HG03432 (cell line): ENCODE results near the gene HSPB1.
A peak's percentile ranks its signal among the peaks of the same experiment; 100 is the strongest.
"Not testable (repeated sequence)": the region's sequence is repeated elsewhere in the genome, so short reads cannot be mapped to it uniquely, and the experiment has no call there.

Experiments used
- ATAC-seq: cut with Tn5 transposase; IDR thresholded peaks from one replicate; pipeline ENCODE4 v1.9.1; 2021; ENCODE audit warnings: mild to moderate bottlenecking, moderate library complexity; ENCODE audit not compliant: unreplicated experiment

HSPB1 gene

DNA sequence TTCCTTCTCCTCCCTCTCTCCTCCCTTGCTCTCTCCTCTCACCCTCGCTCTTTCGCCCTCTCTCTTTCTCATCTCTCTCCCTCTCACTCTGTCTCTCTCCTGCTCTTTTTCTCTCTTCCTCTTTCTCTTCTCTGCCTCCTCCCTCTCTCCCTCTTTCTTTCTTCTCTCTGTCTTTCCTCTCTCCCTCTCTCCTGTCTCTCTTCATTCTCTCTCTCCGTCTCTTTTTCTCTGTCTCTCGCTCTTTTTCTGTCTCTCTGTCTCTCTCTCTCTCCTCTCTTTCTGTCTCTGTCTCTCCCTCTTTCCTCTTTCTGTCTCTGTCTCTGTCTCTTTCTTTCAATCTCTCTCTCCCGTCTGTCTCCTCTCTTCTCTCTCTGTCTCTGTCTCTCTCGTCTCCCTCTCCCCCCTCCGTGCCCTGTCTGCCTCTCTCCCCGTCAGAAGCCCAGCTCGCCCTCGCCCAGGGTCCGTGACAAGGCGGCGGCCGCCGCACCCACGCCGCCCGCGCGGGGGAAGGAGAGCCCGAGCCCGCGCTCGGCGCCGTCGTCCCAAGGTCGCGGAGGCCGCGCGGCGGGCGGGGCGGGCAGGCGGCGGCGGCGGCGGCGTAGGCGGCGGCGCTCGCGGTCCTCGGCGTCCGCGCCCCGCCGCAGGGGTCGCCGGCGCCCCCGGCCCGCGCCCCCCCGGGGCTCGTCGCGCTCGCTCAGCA, 21.3 kb upstream of the HSPB1 start:
- ATAC-seq, result no peak

DNA sequence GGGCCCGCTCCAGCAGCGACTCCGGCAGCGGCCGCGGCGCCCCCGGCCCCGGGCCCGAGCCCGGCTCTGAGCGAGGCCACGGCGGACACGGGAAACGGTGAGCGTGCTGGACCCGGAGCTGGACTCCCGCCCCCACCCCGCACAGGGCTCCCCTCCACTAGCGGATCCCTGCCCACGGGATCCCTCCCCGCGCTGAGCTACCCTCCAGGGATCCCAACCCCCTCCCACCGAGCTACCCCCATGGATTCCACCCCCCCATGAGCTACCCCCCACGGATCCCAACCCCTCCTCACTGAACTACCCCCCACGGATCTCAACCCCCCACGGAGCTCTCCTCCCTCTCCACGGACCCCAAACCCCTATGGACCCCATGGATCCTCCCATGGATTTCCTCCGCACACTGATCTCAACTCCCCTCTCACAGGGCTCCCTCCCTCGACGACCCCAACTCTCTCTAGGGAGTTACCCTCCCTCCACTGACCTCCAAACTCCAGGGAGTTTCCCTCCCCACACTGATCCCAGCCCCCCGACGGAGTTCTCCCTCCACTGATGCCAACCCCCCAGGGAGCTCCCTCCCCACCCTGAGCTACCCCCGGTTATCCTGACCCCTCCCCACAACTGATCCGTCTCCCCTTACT, 20.6 kb upstream of the HSPB1 start:
- no peak for ATAC-seq

DNA sequence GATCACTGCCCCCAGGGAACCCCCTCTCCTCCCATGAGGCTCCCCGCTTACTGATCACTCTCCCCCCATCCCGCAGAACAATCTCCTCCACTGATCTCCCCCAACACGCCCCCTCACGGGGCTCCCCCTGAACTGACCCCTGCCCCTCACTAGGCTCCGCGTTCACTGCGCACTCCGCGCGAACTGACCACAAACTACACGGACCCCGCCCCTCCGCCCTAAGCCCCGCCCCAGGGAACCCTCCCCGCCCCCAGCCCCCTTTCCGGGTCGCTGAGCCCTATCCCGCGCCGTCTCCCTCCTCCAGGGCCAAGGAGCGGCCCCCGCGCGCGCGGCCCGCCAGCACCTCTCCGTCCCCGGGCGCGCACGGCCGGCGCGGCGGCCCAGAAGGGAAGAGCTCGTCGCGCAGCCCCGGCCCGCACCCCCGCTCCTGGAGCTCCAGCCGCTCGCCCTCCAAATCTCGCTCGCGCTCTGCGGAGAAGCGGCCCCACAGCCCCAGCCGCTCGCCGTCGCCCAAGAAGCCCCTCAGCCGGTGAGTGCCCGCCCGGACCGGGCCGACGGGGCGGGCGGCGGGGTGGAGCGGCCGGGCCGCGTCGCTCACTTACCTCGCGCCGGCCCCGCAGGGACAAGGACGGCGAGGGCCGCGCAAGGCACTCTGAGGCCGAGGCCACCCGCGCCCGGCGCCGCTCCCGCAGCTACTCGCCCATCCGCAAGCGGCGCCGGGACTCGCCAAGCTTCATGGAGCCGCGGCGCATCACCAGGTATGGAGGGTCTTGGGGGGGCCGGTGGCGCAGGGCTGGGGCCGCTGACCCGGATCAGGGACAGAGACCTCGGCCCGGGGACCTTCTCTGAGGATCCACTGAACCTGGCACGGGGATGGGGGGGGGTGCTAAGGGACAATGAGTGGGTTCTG, 19.9 kb upstream of the HSPB1 start:
- ATAC-seq, result no peak

DNA sequence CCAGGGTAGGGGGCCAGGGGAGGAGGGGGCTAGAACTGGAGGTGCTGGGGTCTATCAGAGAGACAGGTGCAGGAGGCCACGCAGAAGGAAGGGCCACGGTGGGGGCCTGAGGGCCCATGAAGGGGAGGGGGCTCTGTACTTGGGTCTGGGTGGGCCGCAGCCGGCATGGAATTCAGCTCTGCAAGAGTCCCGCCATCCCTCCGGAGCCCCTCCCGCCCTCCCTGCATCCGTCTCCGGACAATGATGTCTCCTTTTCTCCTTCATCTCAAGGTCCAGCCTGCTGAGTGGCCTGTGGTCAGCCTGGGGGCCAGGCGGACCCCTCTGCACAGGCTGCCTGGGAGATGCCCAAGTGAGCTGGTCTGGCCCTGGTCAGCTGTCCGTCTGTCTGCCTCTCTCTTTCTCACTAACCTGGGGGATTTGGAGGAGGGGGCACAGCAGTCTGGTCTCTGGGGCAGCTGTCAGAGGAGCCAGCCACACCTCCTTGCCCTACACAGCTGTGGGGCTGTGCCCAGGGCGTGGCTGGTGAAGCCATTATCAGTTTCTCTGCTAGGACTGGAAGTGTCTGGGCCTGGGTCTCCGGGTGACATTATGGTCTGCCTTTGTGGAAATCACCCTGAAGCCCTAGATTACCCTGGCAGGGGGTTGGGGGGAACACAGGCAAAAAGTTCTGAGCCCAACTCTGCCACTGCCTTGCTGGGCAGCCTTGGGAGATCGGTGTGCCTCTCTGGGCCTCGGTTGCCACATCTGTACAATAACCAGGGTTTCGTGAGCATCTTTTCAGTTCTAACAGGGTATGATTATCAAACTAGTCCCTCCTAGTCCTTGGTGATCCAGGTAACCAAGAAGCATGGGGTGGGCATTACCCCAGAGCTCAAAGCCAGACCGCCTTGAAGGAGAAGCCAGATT, 19.0 kb upstream of the HSPB1 start:
- no peak for ATAC-seq

DNA sequence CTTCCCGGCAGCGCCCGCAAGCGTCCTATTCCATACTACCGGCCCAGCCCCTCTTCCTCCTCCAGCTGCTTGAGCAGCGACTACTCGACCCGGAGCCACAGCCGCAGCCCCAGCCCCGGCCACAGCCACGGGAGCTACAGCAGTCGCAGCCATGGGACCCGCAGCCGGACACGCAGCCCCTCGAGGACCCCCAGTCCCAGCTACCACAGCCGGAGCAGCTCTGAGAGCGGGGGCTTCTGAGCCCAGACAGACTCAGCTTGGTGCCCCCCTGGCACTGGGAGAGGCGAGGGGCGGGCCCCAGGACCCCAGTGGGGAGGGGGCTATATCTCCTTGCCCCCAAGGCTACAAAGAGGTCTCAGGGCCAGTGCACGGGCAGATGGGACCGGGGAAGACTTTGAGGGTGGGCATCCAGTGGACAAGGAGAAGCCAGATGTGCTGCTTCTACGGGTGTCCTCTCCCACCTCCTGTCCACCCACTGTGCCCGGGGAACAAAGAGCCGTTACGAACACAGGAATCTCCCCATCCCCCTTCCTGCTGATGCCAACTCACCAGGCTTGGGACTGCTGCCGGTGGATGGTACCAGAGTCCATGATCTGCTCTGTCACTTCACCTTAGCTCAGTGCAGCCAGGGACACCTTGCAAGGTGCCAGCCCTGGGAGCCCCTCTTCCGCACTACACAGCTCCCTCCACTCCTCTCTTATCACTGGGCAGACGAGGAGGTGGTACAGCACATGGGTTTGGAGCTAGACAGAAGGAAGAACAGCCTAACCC, 16.7 kb upstream of the HSPB1 start:
- no peak for ATAC-seq

DNA sequence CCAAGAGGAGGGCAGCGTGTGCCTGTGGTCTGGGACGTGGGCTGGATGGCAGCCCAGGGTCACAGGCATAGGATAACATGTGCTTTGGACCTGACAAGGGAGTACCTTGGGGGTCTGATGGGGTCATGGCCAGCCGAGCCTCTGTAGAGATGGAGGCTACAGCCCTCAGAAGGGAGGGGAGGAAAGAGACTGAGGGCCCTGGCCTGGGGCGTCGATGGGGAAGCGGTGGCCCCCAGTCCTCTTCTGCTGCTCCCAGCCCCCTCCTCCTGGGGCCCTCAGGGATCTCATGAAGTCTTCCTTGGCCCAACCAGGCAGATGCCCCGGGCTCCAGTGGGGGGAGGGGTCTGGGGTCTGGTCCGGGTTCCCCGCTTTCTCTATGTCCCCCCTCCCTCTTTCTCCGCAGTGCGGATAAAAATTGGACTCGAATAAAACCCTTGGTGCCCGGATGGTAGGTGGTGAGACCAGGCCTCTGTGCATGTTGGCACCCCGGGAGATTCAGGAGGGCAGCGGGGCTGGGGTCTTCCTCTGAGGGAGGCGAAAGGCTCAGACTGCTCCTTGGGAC, 15.6 kb upstream of the HSPB1 start:
- no peak for ATAC-seq

DNA sequence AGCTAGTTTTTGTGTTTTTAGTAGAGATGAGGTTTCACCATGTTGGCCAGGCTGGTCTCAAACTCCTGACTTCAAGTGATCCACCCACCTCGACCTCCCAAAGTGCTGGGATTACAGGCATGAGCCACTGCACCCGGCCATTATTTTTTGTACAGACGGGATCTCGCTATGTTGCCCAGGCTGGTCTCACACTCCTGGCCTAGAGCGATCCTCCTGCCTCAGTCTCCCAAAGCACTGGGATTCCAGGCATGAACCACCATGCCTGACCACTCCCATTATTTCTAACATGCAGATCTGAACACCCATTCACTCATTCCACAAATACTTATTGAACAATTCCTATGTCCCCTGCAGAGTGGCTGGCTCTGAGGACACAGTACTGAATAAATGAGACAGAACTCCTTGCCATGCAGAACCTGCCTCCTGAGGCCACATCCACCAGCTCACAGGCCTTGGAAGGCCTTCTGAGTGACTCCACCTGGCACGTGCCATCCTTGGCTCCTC, 11.6 kb upstream of the HSPB1 start:
- ATAC-seq, result not testable (repeated sequence)

DNA sequence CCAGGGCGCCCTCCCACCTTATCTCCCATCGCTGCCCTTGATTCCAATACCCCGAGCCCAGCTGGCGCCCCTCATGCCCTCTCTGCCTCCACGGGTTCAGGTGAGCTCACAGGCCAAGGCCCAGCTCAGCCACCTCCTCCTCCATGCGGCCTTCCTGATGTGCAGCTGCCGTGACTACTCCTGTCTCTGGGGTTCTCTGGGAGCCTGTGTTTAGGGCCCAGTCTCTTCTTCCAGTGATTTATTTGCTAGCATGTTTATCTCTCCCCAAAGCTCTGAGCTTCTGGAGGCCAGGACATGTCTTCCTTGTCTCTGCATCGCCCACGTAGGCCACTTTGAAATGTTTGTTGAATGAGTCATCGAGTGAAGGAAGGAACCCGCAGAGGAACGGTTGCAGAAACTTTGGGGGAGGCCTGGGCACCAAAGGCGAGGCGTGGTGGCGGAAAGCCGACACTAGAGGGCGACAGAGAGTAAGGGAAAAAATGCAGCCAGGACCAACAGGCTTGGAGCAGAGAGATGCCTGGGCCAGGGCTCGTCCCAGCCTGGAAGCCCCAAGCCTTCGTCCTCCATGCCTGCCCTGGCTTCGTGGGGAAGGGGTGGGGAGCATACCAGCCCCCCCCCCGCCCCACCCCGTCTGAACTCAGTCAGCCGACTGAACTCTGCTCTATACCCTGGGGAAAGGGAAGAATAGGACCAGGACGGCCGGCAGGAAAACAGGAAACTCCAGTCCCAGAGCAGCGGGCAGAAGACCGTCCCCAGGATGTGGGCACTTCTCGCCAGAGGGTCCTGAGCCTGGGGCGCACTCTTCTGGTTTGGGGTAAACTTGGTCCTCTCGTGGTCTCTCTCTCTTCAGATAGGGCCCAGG, 10.9 kb upstream of the HSPB1 start:
- ATAC-seq, result peak; percentile 83

DNA sequence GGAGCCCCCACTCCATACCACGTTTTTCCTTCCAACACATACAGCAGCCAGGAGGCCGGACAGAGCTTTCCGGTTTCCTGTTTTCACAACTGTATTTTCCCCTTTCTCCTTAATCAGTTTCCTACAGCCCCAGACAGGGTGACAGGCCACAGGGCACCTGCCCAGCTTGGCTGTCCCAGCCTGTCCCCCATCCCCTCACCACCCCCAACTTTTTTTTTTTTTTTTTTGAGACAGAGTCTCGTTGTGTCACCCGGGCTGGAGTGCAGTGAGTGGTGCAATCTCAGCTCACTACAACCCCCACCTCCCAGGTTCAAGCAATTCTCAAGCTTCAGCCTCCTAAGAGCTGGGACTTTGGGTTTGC, 10.3 kb upstream of the HSPB1 start:
- ATAC-seq, result peak; percentile 26

DNA sequence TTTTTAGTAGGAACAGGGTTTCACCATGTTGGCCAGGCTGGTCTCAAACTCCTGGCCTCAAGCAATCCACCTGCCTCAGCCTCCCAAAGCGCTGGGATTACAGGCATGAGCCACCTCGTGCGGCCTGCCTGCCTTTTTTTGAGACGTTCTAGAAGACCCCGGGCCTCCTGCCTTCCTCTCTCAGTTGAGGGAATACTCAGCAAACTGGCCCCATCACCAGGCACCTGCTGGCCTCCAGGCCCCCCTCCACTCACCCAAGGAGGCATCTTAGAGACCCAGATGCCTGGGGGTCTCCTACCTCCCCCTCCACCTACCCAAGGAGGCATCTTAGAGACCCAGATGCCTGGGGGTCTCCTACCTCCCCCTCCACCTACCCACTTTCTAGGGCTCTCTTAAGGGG, 9.6 kb upstream of the HSPB1 start:
- ATAC-seq, result not testable (repeated sequence)

DNA sequence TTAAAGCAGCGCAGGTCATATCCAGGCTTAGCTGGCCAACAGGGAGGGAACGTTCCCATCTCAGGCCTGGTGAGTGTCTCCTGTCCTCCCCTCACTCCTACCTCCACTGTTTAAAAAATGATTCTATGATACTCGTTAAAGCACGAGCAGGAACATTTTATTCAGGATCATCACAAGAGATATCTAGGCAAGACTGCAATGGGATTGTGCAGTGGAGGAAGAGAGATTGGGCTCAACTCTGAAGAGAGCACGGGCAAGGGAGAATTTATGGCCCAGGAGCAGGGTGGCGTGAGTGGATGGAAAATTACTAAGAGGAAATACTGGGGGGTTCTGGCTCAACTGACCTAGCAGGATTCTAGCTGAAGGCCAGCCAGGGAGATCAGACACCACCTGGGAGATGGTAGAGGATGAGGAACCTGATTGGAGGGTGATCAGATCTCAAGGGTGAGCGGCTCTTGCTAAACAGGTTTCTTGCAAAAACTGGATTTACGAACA, 9.0 kb upstream of the HSPB1 start:
- no peak for ATAC-seq

DNA sequence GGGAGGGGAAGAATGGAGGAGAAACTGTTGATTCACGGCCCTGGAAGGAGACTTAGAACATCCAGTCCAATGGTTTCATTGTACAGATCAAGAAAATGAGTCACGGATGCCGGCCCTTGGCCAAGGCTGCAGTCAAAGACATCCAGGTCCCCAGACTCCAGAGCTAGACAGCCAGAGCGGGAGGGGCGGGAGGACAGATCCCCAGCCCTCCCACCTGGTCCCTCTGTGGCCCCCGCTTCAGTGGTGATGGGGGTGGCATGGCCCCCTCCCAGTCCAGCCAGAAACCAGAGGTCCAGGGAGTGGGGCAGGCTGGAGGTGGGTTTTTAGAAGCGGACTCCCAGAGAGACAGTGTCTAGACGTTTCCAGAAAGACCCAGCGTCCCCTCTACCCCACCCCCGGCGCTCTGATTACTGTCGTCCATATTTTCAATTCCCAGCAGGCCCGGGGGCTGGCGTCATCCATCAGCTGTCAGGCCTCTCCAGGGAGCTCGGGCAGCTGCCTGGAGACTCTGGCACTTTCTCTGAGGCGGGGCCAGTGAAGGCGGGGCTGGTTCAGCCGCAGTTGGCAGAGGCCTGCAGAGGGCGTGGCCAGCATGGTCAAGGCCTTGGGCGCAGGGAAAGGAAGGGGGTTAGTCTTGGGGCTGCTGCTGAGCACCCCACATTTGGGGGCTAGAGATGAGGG, 8.0 kb upstream of the HSPB1 start:
- peak; percentile 64 for ATAC-seq

DNA sequence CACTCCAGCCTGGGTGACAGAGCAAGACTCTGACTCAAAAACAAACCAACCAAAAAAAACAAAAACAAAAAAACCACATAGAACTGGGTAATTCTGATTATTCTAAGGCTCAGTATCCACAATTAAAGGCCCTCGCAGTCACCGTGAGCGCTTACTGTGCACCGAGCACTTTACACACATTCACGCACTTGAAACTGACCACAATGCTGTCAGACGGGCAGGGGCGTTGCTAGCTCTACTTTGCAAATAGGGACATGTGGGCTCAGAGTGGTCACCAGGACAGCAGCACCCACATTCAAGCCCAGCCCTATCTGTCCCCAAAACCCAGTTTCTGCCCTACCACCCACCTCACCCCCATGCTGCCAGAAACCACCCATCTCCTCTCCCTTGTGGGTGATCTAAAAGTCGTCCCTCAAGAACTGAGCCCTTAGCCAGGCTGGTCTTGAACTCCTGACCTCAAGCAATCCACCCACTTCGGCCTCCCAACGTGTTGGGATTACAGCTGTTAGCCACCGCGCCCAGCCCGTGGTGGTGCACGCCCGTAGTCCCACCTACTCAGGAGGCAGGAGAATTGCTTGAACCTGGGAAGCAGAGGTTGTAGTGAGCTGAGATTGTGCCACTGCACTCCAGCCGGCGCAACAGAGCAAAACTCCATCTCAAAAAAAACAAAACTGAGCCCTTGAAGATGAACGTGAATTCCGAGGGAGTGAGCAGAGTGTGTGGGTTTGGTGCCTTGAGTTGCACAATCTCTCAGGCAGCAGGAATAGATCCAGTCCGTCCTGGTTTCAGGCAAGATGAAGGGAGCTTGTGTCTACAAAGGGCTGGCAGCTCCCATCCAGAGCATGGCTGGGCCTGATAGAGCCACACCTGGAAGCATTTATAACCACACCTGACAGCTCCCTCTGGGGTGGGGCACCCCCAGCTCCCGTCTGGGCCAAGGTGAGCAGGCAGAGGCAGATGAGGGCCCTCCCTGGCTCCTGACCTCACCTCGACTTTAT, 5.4 kb upstream of the HSPB1 start:
- ATAC-seq, result no peak

DNA sequence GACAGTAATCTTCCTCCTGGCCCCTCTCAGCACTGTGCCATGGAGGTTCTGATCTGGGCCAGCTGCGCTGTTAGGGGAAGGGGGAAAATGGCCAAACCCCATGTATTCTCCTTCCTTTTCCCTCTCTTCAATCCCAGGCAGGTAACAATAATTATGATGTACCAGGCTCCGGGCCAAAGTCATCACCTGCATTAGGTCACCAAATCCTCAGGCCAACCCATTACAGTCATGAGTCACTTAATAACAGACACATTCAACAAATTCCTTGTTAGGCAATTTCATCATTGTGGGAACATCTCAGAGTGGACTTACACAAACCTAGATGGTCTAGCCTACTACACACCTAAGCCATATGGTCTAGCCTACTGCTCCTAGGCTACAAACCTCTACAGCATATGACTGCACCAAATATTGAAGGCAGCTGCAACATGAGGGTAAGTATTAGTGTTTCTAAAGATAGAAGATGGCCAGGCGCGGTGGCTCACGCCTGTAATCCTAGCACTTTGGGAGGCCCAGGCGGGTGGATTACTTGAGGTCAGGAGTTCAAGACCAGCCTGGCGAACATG, 2.2 kb upstream of the HSPB1 start:
- ATAC-seq, result no peak

DNA sequence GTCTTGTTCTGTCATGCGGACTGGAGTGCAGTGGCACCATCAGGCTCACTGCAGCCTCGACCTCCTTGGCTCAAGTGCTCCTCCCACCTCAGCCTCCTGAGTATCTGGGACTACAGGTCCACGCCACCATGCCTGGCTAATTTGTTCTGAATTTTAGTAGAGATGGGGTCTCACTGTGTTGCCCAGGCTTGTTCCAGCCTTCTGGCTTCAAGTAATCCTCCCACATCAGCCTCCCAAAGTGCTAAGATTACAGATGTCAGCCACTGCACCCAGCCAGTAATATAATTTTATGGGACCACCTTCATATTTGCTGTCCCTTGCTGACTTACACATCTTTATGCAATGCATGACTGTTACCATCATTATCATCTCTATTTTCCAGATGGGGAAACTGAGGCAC, 1.5 kb upstream of the HSPB1 start:
- no peak for ATAC-seq
